A204.1 (cell line): ENCODE data around the gene IDH3G.

Source experiments
- FAIRE-seq: peaks from 2 replicates; lab custom pipeline; 2012; peaks lifted over from hg19 to GRCh38; lab: Jason Lieb, UNC

Gene IDH3G

GRCh38 chrX:153773218-153773611 is 21.0 kb downstream of the IDH3G start:
- FAIRE-seq: no peak

- no peak for FAIRE-seq
These were observed 21.6 kb downstream of the IDH3G start for GRCh38 chrX:153772316-153773217.

- no peak for FAIRE-seq
These were observed 22.5 kb downstream of the IDH3G start for GRCh38 chrX:153771415-153772315.

- FAIRE-seq: no peak
These were observed 23.4 kb downstream of the IDH3G start for GRCh38 chrX:153770601-153771414.

- FAIRE-seq: no peak
These were observed 24.1 kb downstream of the IDH3G start for GRCh38 chrX:153769865-153770600.

- no peak for FAIRE-seq
These were observed 24.9 kb downstream of the IDH3G start for GRCh38 chrX:153769158-153769864.

- no peak for FAIRE-seq
These were observed 25.6 kb downstream of the IDH3G start for GRCh38 chrX:153768311-153769157.

GRCh38 chrX:153767674-153768055 is 26.5 kb downstream of the IDH3G start:
- no peak for FAIRE-seq

- FAIRE-seq: no peak
These were observed 27.1 kb downstream of the IDH3G start for GRCh38 chrX:153766871-153767673.

- FAIRE-seq: no peak
These were observed 27.9 kb downstream of the IDH3G start for GRCh38 chrX:153766098-153766817.

GRCh38 chrX:153765138-153766079 is 28.8 kb downstream of the IDH3G start:
- no peak for FAIRE-seq

GRCh38 chrX:153764786-153765137 is 29.4 kb downstream of the IDH3G start:
- FAIRE-seq: no peak

GRCh38 chrX:153763989-153764755 is 30.0 kb downstream of the IDH3G start, which contains the start of gene PLXNB3:
TSS of gene PLXNB3 (plus strand) at chrX:153764249. CDS start at chrX:153765536, 1,287 bp downstream.
- FAIRE-seq: no peak

- FAIRE-seq: no peak
These were observed 30.8 kb downstream of the IDH3G start for GRCh38 chrX:153763298-153763932.

GRCh38 chrX:153762626-153763173 is 31.5 kb downstream of the IDH3G start:
- no peak for FAIRE-seq

- FAIRE-seq: no peak
These were observed 32.3 kb downstream of the IDH3G start for GRCh38 chrX:153761863-153762262.
